Stimulated activated CD4-positive, alpha-beta T cell treated with anti-CD3 and anti-CD28 coated beads, Interleukin-4, amount 100 ng/mL, for 24 hours (primary cell): ENCODE data around the gene TNFSF9.
A peak's percentile ranks its signal among the peaks of the same experiment; 100 is the strongest.
"Not testable (repeated sequence)": the region's sequence is repeated elsewhere in the genome, so short reads cannot be mapped to it uniquely, and the experiment has no call there.

Source experiments
- DNase-seq: peaks from one replicate; pipeline ENCODE4 v3.0.0-alpha.2; 2020

TNFSF9 gene

DNA sequence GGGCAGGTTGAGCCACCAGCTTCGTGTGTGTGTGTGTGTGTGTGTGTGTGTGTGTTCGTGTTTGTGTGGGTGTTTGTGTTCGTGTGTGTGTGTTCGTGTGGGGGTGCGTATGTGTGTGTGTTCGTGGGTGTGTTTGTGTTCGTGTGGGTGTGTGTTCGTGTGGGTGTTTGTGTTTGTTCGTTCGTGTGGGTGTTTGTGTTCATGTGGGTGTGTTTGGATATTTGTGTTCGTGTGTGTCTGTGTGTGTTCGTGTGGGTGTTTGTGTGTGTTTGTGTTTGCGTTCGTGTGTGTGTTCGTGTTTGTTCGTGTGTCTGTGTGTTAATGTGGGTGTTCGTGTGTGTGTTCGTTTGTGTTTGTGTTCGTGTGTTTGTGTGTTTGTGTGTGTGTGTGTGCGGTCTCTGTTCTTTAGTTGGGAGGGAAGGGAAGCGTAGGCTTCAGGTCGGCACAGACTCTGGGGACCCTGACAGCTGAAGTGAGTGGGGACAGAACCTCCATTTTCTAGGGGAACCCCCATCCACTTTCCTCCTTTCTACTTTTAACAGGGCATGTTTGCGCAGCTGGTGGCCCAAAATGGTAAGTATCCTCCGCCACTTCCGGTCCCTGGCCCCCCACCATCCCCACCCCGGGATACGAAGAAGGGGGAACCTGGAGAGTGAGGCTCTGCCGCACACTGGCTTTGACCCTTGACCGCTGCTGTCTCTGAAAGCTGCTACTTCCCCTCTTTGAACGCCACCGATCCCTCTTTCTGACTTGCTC lies 1.6 kb downstream of the TNFSF9 start:
- DNase-seq = no peak

DNA sequence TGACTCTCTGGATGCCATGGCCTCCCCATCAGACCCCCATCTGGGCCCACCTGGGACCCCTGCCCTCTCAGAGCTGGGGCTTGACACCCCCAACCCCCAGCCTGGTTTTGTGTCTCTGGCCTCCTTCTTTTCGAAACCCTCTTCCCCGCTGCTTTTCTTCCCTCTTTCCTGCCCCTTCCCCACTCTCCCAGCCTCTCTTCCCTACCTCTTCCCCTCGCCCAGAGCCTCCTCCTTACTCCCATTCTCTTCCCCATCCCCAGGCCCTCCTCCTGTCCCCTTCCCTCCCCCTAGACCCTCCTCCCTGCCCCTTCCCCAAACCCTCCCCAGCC lies 2.1 kb downstream of the TNFSF9 start:
- no peak for DNase-seq

DNA sequence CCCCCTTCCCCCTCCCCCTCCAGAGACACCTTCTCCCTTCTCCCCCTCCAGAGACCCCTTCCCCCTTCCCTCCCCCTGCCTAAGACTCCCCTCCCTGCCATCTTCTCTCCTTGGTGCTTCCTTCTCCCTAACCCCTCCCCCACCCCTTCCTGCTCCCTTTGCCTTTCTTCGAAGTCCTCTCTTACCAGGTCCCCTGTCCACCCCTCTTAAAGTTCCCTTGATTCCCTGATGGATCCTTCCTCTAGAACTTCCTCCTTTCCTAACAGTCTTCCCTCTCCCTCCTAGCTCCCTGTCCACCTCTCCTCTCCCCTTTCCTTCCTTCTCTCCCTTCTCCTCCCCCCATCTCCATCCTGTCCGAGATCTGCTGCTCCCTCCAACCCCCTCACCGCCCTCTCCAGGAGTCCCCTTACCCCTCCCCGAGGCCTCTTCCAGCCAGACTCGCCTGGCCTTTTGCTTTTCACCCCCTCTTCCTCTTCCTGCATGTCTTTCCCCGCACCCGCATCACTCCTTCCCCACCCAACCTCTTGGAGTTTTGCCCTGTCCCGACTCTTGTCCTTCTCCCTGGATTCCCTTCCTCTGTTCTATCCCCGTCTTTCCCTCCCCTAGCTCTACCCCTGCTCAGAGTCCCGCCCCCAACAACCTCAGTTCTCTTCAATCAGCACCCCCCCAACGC lies 3.1 kb downstream of the TNFSF9 start:
- DNase-seq = no peak

DNA sequence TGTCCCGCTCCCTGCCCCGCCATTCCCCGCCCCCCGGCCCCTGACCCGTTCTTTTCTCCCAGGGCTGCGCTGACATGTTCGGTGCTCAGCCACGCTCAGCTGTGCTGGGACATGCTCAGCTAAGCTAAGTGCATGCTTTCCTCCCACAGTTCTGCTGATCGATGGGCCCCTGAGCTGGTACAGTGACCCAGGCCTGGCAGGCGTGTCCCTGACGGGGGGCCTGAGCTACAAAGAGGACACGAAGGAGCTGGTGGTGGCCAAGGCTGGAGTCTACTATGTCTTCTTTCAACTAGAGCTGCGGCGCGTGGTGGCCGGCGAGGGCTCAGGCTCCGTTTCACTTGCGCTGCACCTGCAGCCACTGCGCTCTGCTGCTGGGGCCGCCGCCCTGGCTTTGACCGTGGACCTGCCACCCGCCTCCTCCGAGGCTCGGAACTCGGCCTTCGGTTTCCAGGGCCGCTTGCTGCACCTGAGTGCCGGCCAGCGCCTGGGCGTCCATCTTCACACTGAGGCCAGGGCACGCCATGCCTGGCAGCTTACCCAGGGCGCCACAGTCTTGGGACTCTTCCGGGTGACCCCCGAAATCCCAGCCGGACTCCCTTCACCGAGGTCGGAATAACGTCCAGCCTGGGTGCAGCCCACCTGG lies 3.7 kb downstream of the TNFSF9 start:
- no peak for DNase-seq

DNA sequence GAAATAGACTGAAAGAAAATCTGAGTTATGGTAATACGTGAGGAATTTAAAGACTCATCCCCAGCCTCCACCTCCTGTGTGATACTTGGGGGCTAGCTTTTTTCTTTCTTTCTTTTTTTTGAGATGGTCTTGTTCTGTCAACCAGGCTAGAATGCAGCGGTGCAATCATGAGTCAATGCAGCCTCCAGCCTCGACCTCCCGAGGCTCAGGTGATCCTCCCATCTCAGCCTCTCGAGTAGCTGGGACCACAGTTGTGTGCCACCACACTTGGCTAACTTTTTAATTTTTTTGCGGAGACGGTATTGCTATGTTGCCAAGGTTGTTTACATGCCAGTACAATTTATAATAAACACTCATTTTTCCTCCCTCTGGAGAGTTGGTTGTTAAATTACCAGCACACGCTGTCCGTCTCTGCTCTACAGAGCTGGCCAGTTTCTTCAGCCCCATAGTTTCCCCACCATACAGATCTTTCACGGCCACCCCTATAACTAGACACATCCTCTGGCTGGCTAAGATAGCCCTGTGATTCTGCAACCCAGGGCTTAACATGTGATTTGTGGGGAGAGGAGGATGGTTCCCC lies 4.8 kb downstream of the TNFSF9 start:
- DNase-seq = no peak

DNA sequence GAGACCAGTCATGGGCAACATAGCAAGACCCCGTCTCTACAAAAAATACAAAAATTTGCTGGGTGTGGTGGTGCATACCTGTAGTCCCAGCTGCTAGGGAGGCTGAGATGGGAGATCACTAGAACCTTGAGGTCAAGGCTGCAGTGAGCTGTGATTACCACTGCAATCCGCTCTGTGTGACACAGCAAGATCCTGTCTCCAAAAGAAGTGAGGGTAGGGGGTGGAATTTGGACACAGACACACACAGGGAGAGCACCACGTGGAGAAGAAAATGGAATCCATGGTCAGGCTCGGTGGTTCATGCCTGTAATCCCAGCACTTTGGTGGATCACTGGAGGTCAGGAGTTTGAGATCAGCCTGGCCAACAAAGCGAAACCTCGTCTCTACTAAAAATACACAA lies 8.7 kb downstream of the TNFSF9 start:
- no peak for DNase-seq

DNA sequence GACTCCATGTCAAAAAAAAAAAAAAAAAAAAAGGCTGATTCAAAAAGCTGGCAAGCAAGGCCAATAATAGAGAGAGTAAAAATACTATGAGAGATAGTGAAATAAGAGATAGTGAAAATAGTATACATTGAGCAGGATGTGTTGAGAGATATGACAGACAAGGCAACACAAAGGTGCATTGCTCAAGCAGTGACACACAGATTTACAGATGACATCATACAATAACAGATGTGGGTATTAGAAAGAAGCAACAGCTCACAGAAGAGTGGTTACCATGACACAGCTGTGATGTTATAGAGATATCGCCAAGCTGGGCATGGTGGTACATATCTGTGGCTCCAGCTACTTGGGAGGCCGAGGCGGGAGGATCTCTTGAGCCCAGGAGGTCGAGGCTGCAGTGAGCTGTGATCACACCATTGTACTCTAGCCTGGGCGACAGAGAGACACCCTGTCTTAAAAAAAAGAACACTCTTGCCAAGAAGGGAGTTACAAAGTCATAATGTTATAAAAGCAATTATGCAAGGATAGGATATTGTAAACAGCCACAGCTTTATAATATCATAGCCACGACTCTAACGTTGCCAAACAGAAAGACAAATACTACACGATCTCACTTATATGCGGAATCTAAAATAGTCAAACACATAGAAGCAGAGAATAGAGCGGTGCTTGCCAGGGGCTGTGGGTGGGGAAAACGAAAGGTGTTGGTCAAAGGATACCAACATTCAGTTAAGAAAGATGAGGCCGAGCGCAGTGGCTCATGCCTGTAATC lies 10.3 kb downstream of the TNFSF9 start:
- no peak for DNase-seq

DNA sequence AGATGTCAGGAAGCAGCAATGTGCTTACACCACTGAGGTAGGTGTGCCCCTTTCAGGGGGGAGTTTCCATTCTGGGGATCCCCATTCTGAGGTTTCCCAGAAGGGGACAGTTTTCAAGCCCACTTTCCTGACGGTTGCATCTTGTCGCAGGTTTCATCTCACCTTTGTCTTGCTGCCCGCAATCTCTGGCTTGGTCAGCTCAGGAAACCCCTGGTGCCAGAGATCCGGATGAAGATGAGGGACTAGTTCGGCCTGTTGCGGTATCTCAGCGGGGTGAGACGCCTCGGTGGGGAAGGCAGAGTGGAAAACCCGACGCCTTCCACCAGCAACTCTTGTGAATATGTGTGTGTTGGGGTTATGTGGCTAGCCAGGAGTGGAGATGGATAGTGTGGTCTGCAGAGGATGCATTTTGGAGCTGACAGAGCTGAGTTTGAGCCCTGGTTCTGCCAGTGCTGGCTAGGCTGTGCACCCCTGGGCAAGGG lies 13.1 kb downstream of the TNFSF9 start:
- DNase-seq = no peak

DNA sequence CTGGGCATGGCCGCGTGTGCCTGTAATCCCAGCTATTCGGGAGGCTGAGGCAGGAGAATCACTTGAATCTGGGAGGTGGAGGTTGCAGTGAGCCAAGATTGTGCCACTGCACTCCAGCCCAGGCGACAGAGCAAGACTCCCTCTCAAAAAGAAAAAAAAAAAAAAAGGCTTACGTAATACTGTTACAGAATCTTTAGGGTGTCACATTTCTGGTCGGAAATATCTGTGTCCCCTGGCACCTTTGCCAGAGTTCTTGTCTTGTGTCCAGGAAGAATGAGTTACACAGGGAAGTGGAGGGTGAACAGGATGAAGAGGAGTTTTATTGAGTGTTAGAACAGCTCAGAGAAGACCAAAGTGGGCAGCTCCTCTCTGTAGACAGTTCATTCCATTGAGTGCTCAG lies 19.9 kb downstream of the TNFSF9 start:
- not testable (repeated sequence) for DNase-seq

DNA sequence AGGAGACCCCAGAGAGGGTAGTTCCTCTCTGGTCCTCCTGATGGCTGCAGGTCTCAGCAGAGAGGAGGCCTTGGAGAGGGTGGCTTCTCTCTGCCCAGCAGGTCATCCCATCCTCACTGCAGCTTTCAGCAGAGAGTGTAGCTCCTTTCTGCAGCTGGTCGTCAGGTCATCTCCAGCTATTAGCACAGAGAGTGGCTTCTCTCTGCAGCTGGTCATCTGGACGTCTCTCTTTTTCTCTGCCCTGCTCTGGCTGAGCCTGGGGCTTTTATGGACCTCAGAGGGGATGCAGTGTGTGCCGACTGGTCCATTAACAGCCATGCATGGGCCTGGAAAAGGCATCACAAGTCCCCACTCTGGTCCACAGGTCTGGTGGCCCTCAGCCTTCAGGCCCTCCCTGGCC lies 20.3 kb downstream of the TNFSF9 start:
- DNase-seq = no peak

DNA sequence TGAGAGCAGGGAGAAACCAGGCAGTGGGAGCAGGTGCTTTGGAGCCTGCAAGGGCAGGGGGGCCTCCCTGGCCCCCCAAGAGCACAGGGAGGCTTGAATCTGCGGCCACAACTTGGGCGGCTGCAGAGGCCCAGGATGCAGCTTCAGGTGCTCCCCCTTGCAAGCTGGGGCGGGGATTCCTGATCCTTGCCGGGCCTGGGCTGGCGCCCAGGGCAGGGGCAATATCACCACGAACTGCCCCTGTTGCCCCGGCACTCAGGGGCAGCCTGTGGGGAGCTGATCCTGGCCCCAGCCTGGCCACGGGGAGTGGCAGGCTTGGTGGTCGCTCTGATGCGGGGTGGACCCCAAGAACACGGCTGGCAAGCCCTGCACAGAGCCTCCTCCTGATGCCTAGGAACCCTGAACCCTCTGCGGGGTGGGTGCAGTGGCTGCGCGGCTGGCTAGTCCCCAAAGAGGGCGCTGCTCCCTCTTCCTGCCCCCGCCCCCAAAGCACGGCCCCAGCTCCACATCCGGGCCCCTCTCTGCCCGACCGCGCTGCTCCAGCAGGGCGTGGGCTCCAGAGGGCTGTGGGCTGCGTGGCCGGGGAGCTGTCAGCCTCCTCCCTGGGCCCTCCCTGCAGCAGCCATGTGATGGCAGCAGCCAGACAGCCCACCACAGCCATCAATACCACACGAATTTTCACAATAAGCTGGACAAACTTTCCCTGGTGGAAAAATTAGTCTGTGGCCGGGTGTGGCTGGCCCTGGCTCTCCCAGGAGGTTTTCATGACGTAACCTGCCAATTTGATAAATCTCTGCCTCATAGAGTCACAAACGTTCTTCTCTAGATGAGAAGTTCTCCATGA lies 21.0 kb downstream of the TNFSF9 start:
- DNase-seq = peak; percentile 50

DNA sequence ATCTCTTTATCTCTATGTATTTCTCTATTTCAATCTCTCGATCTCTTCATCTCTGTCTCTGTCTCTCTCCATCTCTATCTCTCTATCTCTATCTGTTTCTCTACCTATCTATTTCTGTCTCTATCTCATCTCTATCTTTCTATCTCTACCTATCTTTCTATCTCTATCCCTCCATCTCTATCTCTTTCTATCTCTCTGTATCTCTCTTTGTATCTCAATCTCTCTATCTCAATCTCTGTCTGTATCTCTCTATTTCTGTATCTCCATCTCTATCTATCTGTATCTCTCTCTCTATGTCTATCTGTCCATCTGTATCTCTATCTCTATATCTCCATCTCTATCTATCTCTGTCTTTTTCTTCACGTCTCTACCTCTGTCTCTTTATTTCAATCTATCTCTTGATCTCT lies 25.2 kb downstream of the TNFSF9 start:
- no peak for DNase-seq

DNA sequence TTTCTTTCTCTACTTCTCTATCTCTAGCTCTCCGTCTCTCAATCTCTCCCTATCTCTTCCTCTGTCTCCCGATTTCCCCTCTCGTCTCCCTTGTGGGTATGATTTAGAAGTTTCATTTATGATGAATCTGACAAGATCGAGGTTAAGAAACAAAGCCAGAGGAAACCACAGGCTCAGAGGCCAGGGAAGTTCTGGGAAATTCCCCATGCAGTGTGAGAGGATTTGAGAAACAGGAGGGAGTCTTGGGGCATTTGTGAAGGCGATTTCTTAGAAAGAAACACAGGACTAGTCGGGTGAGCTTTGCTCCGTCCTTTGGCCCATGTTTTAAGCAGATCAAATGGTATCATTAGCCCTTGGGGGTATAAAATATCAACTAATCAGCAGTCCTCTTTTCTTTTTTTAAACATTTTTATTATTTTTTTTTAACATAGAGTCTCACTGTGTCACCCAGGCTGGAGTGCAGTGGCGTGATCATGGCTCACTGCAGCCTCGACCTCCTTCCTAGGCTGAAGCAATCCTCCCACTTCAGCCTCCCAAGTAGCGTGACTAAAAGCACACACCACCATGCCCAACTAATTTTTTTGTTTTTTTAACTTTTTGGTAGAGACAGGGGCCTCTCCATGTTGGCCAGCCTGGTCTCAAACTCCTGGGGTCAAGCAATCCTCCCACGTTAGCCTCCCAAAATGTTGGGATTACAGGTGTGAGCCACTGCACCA lies 25.8 kb downstream of the TNFSF9 start:
- DNase-seq = no peak

DNA sequence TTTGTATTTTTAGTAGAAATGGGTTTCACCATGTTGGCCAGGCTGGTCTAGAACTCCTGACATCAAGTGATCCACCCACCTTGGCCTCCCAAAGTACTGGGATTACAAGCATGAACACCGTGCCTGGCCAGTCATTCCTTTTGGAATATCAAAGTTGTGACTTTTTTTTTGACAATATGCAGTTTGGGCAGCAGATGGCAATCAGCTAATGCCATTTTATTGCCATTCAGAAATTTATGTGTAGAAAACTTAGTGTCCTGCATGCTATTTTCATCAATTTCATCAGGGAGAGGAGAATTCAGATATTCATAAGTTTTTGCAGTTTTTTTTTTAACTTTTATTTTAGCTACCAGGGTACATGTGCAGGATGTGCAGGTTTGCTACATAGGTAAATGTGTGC lies 31.6 kb downstream of the TNFSF9 start:
- not testable (repeated sequence) for DNase-seq

DNA sequence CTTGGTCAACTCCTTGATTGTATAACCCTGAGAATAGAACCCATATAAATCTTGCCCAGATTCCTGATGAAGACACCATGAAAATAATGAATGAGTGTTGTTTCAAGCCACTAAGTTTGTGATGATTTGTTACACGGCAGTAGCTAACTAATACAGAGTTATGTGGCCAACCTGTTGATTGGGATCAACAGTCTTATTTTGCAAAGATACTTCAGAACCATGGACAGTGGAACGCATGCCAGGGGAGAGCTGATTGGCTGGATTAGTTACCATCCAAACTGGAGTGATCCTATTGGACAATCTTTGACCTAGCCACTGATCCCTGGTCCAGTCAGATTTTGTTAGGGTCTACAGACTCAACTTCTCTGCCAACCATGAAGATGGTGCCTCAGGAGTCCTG lies 33.6 kb downstream of the TNFSF9 start:
- DNase-seq = no peak

DNA sequence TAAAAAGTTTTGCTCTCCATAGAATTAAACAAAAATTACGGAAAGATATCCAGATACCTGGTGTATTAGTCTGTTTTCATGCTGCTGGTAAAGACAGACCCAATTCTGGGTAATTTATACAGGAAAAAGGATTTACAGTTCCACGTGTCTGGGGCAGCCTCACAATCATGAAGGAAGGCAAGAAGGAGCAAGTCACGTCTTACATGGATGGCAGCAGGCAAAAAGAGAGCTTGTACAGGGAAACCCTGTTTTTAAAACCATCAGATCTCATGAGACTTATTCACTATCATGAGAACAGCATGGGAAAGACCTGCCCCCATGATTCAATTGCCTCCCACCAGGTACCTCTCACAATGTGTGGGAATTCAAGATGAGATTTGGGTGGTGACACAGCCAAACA lies 35.9 kb downstream of the TNFSF9 start:
- not testable (repeated sequence) for DNase-seq

DNA sequence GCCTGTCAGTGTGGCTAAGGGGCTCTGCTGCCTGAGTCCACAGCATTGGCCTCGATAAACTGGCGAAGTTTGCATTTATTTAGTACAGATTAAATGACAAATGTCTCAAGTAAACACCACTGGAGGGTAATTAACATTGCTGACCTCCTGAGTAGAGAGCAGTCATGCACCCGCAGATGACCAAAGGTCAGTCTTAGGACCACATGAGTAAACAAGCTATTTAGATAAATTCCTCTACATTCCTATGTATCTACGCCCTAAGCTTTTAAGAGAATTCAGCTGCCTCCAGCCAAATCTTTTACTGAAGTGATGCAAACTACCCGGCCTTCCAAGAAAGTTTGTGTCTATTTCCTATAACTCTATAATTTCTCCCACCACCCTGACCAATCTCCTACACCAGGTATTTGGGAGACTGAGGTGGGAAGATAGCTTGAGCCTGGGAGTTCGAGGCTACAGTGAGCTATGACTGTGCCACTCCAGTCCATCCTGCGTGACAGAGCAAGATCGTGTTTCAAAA lies 37.2 kb downstream of the TNFSF9 start:
- DNase-seq = no peak

DNA sequence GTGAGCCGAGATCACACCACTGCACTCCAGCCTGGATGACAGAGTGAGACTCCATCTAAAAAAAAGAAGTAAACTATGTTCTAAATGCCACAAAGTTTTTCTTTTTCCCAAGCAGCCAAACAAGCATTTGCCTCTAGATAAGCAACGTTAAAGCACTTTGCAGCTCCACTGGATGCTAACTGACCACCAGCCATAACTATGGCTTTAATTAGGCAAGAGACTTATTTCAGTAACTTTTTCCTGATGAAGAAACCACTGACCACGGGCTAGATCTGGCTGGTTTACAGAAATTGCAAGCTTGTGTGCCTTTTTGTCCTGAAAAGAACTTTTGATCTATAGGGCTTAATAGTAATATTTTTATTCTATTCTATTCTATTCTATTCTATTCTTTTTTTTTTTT lies 38.0 kb downstream of the TNFSF9 start:
- no peak for DNase-seq

DNA sequence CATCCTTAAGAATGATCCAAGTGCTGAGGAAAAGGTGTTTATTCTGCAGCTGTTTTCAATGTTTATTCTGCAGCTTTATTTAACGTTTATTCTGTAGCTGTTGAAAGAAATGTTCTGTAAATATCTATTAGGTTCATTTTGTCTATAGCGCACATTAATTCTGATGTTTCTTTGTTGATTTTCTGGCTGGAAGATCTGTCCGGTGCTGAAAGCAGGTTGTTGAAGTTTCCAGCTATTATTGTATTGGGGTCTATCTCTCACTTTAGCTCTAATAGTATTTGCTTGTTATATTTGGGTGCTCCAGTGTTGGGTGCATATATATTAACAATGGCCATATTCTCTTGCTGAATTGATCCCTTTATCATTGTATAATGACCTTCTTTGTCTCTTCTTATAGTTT lies 39.9 kb downstream of the TNFSF9 start:
- DNase-seq = no peak

DNA sequence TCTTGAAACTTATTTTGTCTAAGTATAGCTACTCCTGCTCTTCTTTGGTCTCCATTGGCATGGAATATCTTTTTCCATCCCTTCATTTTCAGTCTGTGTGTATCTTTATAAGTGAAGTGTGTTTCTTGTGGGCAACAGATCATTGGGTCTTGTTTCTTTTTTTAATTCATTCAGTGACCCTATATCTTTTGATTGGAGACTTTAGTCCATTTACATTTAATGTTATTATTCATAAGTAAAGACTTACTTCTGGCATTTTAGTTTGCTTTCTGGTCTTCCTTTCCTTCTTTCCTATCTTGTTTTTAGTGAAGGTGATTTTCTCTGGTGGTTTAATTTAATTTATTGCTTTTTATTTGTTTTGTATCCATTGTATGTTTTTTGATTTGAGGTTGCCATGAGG lies 40.3 kb downstream of the TNFSF9 start:
- no peak for DNase-seq

DNA sequence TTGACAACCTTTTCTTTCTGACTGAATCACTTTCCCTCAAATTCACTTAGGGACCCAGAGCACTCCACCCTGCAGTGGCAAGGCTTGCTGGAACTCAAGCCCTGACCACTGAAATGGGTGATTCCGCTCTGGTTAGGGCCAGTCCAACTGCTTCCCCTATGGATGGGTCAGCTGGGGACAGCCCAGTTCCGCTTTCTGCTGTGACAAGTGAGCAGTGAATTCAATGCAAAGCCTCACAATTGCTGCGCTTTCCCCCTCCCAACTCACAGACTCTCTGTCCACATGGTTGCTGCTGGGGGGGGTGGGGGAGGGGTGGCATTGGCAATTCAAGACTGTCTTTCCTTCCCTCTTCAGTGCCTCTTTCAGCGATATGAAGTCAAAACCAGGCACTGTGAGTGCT lies 41.4 kb downstream of the TNFSF9 start:
- no peak for DNase-seq
